HG03097 (cell line): Measurements from ENCODE around the gene RPS6KB2.

Experiments
- ATAC-seq: cut with Tn5 transposase; IDR thresholded peaks from one replicate; pipeline ENCODE4 v1.9.1; 2021; ENCODE audit not compliant: unreplicated experiment, low FRiP score

The RPS6KB2 gene

GRCh38 chr11:67484847-67485311 lies 56.6 kb downstream of the RPS6KB2 start:
- ATAC-seq: no peak
